Caki2 (cell line): ENCODE results near the gene MMP20. TPM values are rescaled to one million over a fixed set of nuclear protein-coding genes. Genes with fewer than 3 reads are reported as not detected.
A peak's percentile ranks its signal among the peaks of the same experiment; 100 is the strongest.
"Not testable (repeated sequence)": the region's sequence is repeated elsewhere in the genome, so short reads cannot be mapped to it uniquely, and the experiment has no call there.

ENCODE experiments used
- DNase-seq: peaks from one replicate; pipeline ENCODE4 v3.0.0-alpha.2; 2015; ENCODE audit warnings: low read depth
- in situ Hi-C: cut with HindIII; loops from 2 replicates; pipeline ENCODE4 v1.10.0; 2016; ENCODE audit warnings: low sequenced_read_pairs, low pct_unique_long_range_greater_than_20kb, mixed read lengths
- total RNA-seq: library from RNA; depleted of rRNA; stranded (reverse); fragments of >200 nt; shearing (Covaris generic); gene quantifications from 2 replicates; pipeline ENCODE4 v1.2.3, GENCODE V29; 2014; ENCODE audit warnings: low replicate concordance

The MMP20 gene
- total RNA-seq, 1 experiment from 2014 or later = not detected

DNA sequence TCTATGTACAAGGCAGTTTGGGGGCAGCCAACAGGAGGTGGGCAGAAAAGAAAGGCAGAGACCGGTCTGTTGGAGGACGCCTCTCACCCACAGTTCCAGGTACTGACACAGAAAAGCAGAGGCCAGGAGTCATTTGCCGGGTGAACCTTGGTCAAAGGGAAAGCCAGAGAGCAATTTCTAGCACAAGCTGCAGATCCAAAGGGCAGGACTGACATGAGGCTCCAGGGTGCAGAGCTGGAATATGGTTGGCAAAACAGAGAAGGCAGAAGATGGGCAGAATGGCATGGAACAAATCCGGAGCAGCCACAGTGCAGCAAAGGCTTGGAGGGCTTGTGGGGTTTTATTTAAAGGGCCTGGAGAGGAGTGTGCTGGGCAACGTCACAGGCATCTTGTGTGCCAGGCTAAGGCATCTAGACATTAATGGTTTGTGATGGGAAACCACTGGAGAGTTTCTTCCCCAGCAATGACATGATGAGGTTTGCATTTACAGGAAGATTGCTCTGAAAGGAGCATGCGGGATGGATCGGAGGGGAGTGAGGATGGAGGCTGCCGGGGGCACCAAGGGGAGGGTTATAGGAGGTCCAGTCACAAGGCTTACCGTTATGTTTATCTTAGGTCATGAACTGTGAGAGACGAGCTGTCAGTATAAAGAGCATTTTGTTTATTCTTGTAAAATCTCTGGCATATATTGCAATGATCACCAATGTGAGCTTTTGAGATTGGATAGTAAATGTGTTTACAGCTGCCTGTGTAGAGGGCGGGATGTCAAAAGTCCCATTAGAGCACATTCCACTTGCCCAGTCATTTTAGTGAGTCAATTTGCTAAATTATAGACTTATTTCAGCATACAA lies 5.7 kb upstream of the MMP20 start:
- in situ Hi-C loops = no loop called here
- DNase-seq = no peak

DNA sequence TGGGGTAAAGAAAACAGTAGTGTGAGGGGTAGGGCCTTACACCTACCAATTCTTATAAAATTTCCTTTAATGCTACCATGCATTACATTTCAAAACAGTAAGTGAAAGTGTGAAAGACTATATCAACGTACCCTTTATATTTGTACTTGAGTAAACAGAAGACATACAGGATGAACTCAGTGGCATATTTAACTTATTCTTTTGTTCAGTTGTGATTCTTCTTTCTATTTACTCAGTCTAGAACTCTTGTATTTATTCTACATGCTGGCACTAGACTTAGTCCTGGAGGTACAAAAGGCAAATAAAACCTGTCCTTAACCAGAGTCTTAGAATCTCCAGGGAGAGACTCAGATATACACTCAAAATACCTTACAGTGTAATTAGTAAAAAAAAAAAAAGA lies 4.8 kb upstream of the MMP20 start:
- DNase-seq, in situ Hi-C loops: not testable (repeated sequence)

DNA sequence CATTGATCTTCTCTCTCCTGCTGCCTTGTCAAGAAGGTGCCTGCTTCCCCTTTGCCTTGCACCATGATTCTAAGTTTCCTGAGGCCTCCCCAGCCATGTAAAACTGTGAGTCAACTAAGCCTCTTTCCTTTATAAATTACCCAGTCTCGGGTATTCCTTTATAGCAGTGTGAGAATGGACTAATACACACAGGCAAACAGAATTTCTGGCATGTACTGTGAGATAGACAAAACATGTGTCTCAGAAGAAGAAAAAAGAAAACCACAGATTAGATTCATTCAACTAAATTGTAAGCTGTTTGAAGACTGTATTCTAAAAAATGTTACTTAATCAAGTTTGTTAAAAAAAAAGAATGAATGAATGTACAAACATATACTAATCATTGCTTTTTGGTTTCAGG lies 1.5 kb upstream of the MMP20 start:
- in situ Hi-C loops = no loop called here
- DNase-seq = no peak

DNA sequence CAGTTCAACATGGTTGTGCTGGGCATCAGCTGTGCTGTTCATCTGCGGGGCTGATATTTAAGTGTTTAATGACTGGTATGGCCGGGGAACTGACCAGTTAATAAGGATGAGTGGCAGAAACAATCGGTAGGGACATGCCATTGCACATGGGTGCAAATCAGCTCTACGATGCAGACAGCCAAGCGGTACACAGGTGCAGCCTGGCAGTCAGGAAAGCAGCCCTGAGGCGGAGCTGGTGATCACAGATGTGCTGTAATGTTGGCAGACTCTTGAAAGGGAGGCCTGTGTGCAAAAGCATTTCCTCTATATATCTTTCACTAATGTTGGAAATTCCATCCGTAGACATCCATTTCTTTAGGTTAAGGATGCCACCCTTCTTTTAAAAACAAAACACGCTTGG lies 1.1 kb downstream of the MMP20 start:
- no peak for DNase-seq
- in situ Hi-C loops = no loop called here

DNA sequence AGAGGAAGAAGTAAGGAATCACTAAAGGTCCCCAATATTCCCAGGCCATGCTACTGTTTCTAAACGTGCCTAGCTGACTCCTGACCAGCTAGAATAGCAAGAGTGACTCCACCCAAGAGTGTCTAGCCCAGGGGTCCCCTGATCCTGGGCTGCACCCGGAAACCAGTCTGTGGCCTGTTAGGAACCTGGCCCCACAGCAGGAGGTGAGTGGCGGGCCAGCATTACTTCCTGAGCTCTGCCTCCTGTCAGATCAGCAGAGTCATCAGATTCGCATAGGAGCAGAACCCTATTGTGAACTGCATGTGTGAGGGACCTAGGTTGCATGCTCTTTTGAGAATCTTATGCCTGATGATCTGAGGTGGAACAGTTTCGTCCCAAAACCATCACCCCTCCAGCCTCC lies 2.0 kb downstream of the MMP20 start:
- in situ Hi-C loops = no loop called here
- DNase-seq = no peak

DNA sequence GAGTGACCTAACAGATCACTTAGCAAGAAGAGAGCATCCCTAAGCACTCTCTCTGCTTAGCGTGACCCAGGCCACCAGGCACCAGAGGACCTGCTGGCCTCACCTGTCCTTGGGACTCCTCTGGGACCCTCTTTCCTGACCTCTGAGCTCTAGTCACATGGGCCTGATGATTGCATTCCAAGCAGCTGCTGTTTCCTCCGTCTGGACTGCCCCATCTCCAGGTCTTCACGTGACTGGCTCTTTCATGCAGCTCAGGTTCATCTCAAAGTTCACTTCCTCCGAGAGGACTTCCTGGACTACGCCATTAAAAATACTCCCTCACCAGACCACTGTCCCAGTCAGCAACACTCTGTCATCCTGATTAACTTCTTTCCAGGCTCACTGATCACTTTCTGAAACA lies 2.9 kb downstream of the MMP20 start:
- in situ Hi-C loops = no loop called here
- no peak for DNase-seq

DNA sequence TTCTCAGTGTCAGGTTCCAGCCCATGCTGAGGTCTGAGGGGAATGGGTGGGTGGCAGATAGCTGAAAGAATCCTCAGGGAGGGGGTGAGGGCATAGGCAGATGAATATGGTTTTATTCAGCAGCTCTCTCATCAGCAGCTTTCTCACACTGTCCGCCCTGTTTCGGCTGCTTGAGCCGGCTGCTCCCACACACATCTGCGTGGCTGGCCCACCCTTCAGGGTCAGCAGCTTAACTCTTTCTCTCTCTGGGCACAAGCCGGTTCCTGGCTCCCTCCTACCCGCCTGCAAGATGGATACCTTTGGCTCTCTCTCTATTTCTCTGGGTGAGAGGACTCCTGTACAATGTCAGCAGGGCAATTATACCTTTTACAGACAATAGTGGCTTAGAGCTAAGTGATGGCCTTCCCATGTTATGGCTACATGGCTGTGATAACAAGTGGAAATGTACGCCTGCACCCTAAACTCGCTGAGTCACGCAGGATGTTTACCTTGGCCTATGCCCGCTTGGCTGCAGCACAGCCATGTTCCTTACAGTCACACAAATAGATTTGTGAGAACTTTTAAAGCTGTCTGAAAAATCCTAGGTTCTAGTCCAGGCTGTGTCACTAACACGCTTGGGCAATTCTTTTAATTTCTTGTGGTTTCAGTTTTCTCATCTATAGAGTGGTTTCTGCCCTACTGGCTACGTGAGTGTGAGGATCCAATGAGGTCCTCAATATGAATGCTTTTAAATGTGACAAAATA lies 4.1 kb downstream of the MMP20 start:
- DNase-seq = no peak

DNA sequence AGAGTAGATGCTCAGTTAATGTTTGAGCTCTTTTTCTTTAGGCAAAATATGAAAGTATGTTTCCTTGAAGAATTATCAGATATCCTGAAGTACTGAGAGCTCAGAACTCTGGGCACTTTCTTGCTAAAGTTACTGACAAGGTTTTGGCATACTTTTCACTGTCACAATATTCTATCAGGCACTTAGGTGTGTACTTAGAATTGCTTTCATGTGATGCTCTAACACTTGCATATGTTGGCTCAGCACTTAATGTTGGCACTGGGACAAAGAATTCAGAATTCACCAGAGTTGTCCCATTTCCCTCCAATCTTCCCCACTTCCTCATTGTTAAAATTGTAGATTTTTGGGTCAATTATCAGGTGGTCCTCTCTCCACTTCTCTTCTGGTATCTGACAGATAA lies 5.0 kb downstream of the MMP20 start:
- in situ Hi-C loops = no loop called here
- no peak for DNase-seq

More for the DNA sequence above, 4.1 kb downstream of the MMP20 start:
- in situ Hi-C loops = no loop called here

DNA sequence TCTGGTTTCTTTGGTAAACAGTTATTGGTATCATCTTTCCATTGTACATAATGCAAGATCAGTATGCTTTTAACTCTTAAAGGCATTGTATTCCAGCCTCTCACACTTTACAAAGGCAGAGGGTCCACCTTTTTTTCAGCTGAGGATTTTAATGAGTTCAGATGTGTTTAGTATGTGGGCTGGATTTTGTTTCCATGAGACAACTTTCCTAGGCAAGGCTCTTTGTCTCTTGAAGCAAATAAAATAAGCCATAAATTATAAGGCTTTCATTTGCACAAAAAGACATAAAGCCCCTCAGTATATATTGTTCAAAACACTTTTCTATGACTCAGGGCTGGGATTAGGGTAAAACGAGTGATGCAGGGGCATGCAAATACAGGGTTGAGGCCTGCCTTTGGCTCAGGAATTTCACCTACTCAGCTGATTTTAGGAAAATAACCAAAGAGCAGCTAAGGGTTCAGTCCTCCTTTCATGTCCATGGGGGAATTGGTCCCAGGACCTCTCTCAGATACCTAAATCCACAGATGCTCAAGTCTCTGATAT lies 7.6 kb downstream of the MMP20 start:
- no peak for DNase-seq
- in situ Hi-C loops = no loop called here

DNA sequence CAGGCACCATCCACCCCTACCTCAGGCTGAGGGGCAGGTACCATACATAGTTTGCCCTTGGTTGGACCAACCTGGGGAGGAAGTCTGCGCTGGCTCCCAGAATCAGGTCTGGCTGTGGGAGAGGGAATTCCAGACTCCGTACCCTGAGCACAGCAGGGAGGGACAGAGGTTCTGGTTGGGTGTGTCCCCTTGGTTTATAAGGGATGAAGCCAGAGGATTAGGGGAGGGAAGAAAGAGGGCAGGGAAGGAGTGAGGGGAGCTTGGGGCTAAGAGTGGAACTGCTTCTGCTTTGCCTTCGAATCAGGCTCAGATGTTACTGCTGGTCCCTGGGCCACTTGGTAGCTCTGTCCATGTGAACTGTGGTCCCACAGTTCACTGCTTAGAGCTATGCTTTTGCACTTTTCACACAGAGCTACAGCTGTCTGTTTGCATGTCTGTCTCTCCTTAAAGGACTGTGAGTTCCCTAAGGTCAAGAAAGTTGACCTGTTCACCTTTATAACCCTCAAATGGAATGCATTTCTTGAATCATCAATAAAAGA lies 9.2 kb downstream of the MMP20 start:
- in situ Hi-C loops = no loop called here
- no peak for DNase-seq

DNA sequence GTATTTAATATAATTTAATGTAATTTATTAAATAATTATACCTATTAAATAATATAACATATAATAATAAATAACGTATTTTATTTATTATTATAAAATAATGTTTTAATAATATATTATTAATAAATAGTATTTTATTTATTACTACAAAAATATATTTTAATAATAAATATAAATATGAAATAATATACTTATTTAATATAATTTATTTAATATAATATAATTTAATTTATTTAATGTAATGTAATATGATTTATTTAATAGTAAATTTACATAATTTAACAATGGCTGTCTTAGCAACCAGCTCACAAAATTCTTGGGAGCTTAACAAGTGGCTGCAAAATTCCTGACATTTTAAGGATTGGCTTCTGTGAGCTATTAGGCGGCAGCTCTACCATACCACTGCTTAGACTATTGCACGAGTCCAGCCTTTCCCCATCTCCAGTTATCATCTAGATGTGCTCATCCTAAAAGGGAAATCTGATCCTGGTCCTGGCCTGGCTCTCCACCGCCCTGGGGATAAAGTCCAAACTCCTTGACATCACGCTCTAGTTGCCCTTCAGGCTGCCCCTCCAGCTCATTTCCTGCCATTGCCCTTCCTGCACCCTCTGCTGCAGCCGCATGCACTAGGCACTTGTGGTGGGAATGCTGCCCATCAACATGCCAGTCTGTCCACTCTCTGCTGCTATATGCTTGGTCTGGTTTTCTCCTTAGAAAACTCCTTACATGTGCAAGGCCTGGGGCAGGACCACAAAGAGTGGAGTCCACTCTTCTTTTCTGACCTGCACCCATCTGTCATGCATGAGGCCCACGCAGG lies 9.8 kb downstream of the MMP20 start:
- in situ Hi-C loops = no loop called here
- DNase-seq = no peak

DNA sequence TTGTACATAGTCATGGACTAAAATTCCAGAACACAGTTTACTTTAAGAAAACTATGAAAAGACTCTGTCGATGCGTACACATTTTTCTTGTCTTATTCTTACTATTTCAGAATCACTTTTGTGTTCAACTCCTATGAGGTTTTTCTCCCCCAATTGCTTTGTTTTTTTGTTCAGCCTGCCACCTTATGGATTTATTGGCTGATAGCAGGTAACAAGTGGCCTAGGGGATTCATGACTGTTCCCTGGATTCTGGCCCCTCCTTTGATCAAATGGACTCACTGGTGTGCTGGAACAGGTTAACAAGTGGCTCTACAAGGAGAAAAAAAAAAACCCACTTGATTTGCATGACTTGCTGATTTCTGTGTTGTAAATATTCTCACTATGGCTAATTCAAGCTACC lies 10.6 kb downstream of the MMP20 start:
- in situ Hi-C loops = no loop called here
- DNase-seq = peak; percentile 30

DNA sequence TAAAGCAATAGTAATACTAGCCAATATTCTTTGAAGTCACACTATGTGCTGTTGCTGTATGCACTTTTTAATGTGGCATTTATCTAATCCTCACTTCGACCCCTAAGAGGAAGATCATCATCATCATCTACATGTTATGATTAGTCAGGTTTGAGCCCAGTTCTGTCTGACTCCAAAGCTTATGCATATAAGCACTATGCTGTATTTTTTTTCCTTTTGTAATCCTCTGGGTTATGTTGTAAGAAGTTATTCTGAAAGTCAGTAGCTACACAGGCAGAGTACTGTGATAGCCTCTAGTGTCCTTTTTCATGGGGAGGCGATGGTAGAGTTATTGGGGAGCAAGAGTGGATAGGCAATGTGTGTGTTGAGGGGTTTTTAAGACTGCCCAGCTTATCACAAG lies 11.1 kb downstream of the MMP20 start:
- DNase-seq = no peak
- in situ Hi-C loops = no loop called here

DNA sequence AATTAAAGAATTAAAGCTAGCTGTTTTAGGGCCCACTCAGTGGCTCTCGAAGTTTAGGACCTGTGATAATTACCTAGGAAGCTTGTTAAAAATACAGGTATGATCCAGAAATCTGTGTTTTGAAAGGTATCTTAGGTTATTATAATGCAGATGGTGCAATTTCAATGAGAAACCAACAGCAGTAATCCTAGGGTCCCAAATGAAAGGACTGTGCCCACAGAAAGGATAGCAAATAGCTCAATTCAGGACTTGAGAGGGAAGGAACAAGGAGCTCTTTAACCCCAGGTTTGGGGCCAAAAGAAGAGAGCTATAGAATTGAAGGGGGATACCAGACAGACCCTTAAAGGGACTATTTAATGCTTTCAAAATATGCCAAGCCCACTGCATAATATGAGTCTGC lies 11.7 kb downstream of the MMP20 start:
- DNase-seq = no peak
- in situ Hi-C loops = no loop called here

DNA sequence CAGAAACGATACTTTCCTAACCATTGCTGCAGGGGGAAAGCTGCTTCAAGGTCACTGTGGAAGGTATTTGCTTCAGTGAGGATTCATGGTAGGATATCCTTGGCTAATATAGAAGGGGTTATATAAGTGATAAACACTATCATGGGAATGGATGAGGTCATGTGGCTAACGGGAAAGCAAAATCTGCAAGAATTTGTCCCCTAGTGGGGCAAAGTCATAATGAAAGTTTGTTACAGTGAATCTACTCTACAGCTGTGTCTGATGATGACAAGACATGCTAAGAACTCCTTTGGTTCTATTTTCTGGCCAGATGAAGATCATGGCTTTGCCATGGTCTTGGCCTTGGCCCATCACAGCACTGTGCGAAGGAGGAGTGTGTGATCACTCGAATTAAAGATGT lies 13.8 kb downstream of the MMP20 start:
- in situ Hi-C loops = no loop called here
- no peak for DNase-seq

DNA sequence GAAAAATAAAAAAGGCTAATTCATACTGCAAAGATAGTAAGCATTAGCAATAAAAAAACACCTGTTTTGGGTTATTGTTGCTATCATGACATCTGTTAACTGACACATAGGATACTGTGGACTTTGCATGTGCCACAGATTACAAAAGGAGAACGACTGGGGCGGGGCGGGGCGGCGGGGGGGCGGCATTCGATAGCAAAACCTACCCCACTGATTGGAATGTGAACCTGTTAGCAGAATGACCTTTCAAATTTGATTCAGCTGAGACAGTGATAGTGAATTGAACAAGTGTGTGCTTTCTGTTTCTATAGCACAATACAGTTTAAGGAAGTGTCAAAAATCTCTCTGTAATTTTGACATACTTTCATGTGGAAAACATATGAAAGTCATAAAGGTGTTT lies 14.9 kb downstream of the MMP20 start:
- in situ Hi-C loops = no loop called here
- DNase-seq = no peak

DNA sequence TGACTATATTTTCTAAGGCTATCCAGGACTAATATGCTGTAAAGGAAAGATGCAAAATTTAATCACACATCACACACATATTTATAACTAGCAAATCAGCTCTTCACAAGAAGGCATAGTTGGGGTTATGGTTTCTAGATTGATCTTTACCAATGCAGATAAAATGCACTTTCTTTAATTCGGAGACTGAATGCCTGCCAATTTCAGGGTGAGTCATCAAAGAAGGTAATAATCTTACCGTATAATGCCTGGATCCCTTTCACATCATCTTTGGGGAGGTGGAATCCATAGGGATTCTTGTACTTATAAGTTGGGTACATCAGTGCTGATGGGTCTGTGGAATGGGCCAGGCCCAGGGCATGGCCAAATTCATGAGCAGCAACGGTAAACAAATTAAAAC lies 16.4 kb downstream of the MMP20 start:
- in situ Hi-C loops = no loop called here
- no peak for DNase-seq

DNA sequence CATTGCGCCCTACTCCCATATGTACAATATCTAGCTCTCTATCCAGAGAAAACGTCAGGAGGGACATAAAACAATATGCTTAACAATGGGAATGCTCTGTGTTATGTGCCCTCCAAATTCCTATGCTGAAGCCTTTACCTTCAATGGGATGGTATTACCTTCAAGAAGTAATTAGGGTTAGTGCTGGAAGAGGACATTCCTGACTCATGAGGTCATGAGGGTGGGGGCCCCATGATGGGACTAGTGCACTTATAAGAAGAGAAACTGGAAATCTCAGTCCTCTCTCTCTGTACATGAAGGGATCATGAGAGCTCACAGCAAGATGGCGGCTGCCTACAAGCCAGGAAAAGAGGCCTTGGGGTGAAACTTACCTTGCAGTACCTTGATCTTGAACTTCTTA lies 20.3 kb downstream of the MMP20 start:
- in situ Hi-C loops = no loop called here
- no peak for DNase-seq
